GM12878 (cell line): ENCODE results near the gene SUPT4H1. TPM values are rescaled to one million over a fixed set of nuclear protein-coding genes. Genes with fewer than 3 reads are reported as not detected.
A peak's percentile ranks its signal among the peaks of the same experiment; 100 is the strongest.

Source experiments
- ATAC-seq: fragments of 200-7000 bp; cut with Tn5 transposase; 3 replicates; pipeline ENCODE4 v1.9.1; 2020; ENCODE audit warnings: mild to moderate bottlenecking, moderate library complexity
- BruUV-seq: library from RNA; stranded (reverse); fragments of 400-500 nt; replicated peaks from 2 replicates; lab custom pipeline; 2021; lab: Mats Ljungman, UMichigan
- CTCF ChIA-PET: fragments of 300-600 bp; sonication (Branson Sonifier 250); formaldehyde crosslinking; extraction: SDS; loops from one replicate; lab custom pipeline; 2021; ENCODE audit warnings: inconsistent platforms; lab: Yijun Ruan, JAX
- POLR2A ChIA-PET: fragments of 350-600 bp; formaldehyde crosslinking; extraction: SDS; loops from one replicate; lab custom pipeline; 2021; ENCODE audit warnings: inconsistent platforms; lab: Charles Lee
- RAD21 ChIA-PET: fragments of 300-600 bp; sonication (Branson Sonifier 250); formaldehyde crosslinking; loops from one replicate; lab custom pipeline; 2023; ENCODE audit warnings: antibody characterized with exemption; ENCODE audit not compliant: unreplicated experiment; lab: Charles Lee
- SMC1A ChIA-PET: fragments of 300-600 bp; sonication (Branson Sonifier 250); formaldehyde crosslinking; loops from one replicate; lab custom pipeline; 2023; ENCODE audit not compliant: unreplicated experiment, uncharacterized antibody; lab: Charles Lee
- DNase-seq: peaks from one replicate; pipeline ENCODE4 v3.0.0-alpha.2; 2011; ENCODE audit warnings: low read depth, low spot score
- FAIRE-seq: peaks from 3 replicates; lab custom pipeline; 2011; peaks lifted over from hg19 to GRCh38; lab: Jason Lieb, UNC
- H2AFZ ChIP-seq: 2 replicates; pipeline ENCODE4 v1.6.0; 2011; ENCODE audit warnings: low read depth, low read length, control low read depth; ENCODE audit not compliant: control insufficient read depth
- H3K27ac ChIP-seq: 2 replicates; pipeline ENCODE4 v1.5.1; 2011; ENCODE audit warnings: control low read depth; ENCODE audit not compliant: control insufficient read depth, insufficient read depth
- H3K27me3 ChIP-seq, 2 experiments: replicated peaks in 1 of 2; 2 replicates each; pipeline versions ENCODE4 v1.6.0 to v1.6.1; 2011; ENCODE audit warnings: low read length in 1 of 2; ENCODE audit not compliant: control insufficient read depth in 2 of 2, insufficient read depth in 2 of 2
- H3K36me3 ChIP-seq, 2 experiments: 2 replicates each; pipeline ENCODE4 v1.5.1; 2011; ENCODE audit warnings: low read length in 1 of 2; ENCODE audit not compliant: control insufficient read depth in 2 of 2, insufficient read depth in 2 of 2
- H3K4me1 ChIP-seq: 2 replicates; pipeline ENCODE4 v1.6.1; 2011; ENCODE audit warnings: mild to moderate bottlenecking, low read length, moderate library complexity, mixed read lengths; ENCODE audit not compliant: control insufficient read depth, insufficient read depth
- H3K4me2 ChIP-seq: 2 replicates; pipeline ENCODE4 v1.6.0; 2011; ENCODE audit warnings: control low read depth; ENCODE audit not compliant: control insufficient read depth, insufficient read depth
- H3K4me3 ChIP-seq: fragments of 200-600 bp; sonication (generic); 2 replicates; pipeline ENCODE4 v1.5.1; 2016
- H3K79me2 ChIP-seq: 2 replicates; pipeline ENCODE4 v1.6.0; 2011; ENCODE audit warnings: low read length; ENCODE audit not compliant: control insufficient read depth, insufficient read depth
- H3K9ac ChIP-seq: 2 replicates; pipeline ENCODE4 v1.8.0; 2011; ENCODE audit warnings: low read length, control low read depth, mixed read lengths; ENCODE audit not compliant: control insufficient read depth, insufficient read depth
- H3K9me3 ChIP-seq: replicated peaks from 3 replicates; pipeline ENCODE4 v1.5.1; 2011; ENCODE audit warnings: mild to moderate bottlenecking, low read length; ENCODE audit not compliant: control insufficient read depth, insufficient read depth
- H4K20me1 ChIP-seq: 2 replicates; pipeline ENCODE4 v1.6.0; 2011; ENCODE audit not compliant: control insufficient read depth, insufficient read depth
- ATF7 ChIP-seq: fragments of 450-650 bp; IDR thresholded peaks from 2 replicates; pipeline ENCODE4 v1.6.1; 2016; ENCODE audit warnings: low read depth, mild to moderate bottlenecking
- ESRRA ChIP-seq: IDR thresholded peaks from 2 replicates; pipeline ENCODE4 v1.6.1; 2012; ENCODE audit warnings: mild to moderate bottlenecking, low read length, improper control_type of control experiment
- FOXK2 ChIP-seq: fragments of 450-650 bp; IDR thresholded peaks from 2 replicates; pipeline ENCODE4 v1.6.1; 2017; ENCODE audit warnings: mild to moderate bottlenecking, moderate library complexity
- SIN3A ChIP-seq: IDR thresholded peaks from 2 replicates; pipeline ENCODE4 v1.6.1; 2012; ENCODE audit warnings: low read depth, low read length, improper control_type of control experiment
- SPI1 ChIP-seq: IDR thresholded peaks from 2 replicates; pipeline ENCODE4 v1.6.1; 2011; ENCODE audit warnings: low read depth, mild to moderate bottlenecking, low read length, moderate library complexity, borderline replicate concordance; ENCODE audit not compliant: insufficient read depth
- STAT3 ChIP-seq: IDR thresholded peaks from 2 replicates; pipeline ENCODE4 v1.6.1; 2011; ENCODE audit warnings: low read depth, low read length, improper control_type of control experiment
- ZNF622 ChIP-seq: fragments of 450-650 bp; IDR thresholded peaks from 2 replicates; pipeline ENCODE4 v1.6.1; 2017; ENCODE audit warnings: mild to moderate bottlenecking, inconsistent platforms
- ZZZ3 ChIP-seq: IDR thresholded peaks from 2 replicates; pipeline ENCODE4 v1.6.1; 2011; ENCODE audit warnings: low read depth; ENCODE audit not compliant: control insufficient read depth, insufficient read length
- WGBS: methylation state at CpG from one replicate; pipeline ENCODE4 v1.1.6; 2016; ENCODE audit warnings: low lambda C conversion rate; ENCODE audit not compliant: insufficient replicate concordance, insufficient coverage; ENCODE audit errors: missing lambda C conversion rate; 5-methylcytosine and 5-hydroxymethylcytosine counted together
- in situ Hi-C: fragments of 300-500 bp; cut with MboI; formaldehyde crosslinking; loops from 9 replicates; pipeline ENCODE4 v1.14.3; 2018; ENCODE audit warnings: mixed read lengths
- intact Hi-C: fragments of 100-400 bp; cut with micrococcal nuclease; formaldehyde crosslinking; loops from one replicate; pipeline ENCODE4 v1.14.2; 2022; ENCODE audit not compliant: unreplicated experiment
- polyA plus RNA-seq, 11 experiments: library from polyadenylated mRNA; depleted of rRNA in 4 of 11; unstranded in 6 of 11; stranded (reverse) in 5 of 11; fragments of >200 nt; fragmentation: Nextera tagmentation in 4 of 11; fragmentation: Illumina TruSeq in 1 of 11; extraction: Ambion mirVana in 4 of 11; extraction: Trizol in 1 of 11; gene quantifications; 1 replicate in 1 of 11; 2 replicates in 10 of 11; pipeline versions ENCODE4 v1.2.1 to v1.2.3, GENCODE V29; 2011 to 2016; ENCODE audit warnings: inconsistent platforms in 2 of 11, missing spikeins in 2 of 11, low read depth in 1 of 11
- total RNA-seq, 4 experiments: library from RNA; depleted of rRNA in 3 of 4; stranded (reverse); fragments of >200 nt in 3 of 4; fragmentation: Illumina TruSeq in 1 of 4; extraction: Trizol in 1 of 4; gene quantifications; 2 replicates each; pipeline versions ENCODE4 v1.2.1 to v1.2.3, GENCODE V29; 2013 to 2021
- TF ChIP-seq, protein P1 (sequence below): IDR thresholded peaks from 2 replicates; pipeline ENCODE4 v1.6.1; 2011; ENCODE audit warnings: borderline replicate concordance, low read depth, mild to moderate bottlenecking, moderate library complexity, mixed read lengths, low read length; ENCODE audit not compliant: insufficient read depth; ENCODE audit errors: extremely low read length
- TF ChIP-seq, protein P2 (sequence below): fragments of 450-650 bp; IDR thresholded peaks from 2 replicates; pipeline ENCODE4 v1.6.1; 2017; ENCODE audit warnings: mild to moderate bottlenecking
- TF ChIP-seq, protein P3 (sequence below): fragments of 450-650 bp; IDR thresholded peaks from 2 replicates; pipeline ENCODE4 v1.6.1; 2018; ENCODE audit warnings: borderline replicate concordance, mild to moderate bottlenecking; ENCODE audit not compliant: partially characterized antibody

The SUPT4H1 gene
- total and polyA plus RNA-seq, 10 of the 15 experiments (the other 5 are each of a cell fraction or from before 2014, with no cell fraction given), result 83.8 to 293 (median 128) TPM

DNA sequence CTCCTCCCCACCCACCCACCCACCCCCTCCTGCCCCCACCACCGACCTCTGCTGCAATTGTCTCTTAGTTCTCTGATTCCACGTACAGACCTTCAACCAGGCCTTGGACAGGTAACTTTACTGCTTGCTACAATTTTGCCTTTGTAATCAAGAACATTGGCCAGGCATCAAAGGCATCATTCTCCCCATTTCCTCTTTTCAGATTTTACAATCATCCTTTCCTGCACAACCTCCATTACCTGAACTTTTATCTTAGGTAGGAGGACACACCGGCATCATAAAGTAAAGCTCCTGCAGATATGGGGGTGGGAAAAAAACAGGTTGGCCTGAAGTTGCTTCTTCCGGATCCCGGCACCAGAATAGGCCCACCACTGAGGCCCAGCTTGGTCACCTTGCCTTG, 25.7 kb upstream of the SUPT4H1 start:
- in situ Hi-C loops (no loop called here), intact Hi-C loops (no loop called here)
- BruUV-seq, result no TSS peak
- TF ChIP-seq, protein P1, sequence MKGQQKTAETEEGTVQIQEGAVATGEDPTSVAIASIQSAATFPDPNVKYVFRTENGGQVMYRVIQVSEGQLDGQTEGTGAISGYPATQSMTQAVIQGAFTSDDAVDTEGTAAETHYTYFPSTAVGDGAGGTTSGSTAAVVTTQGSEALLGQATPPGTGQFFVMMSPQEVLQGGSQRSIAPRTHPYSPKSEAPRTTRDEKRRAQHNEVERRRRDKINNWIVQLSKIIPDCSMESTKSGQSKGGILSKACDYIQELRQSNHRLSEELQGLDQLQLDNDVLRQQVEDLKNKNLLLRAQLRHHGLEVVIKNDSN, result no peak
- TF ChIP-seq SPI1 (peak; percentile 68; the same call in 1 of the 2 replicates), SIN3A (no peak)
- H3K9ac ChIP-seq, result no peak overlapping the region
- no peak overlapping the region for H2AFZ ChIP-seq
- ChIA-PET CTCF (interaction anchor here (1.2 to 2.9 kb wide), 2 partner anchors 40 to 128 kb away, joined by 3 to 17 read pairs; partner anchors contain the start of gene RNF43), POLR2A (no interaction called here), SMC1A (interaction anchor here (1.6 to 7.5 kb wide), 2 partner anchors 13 to 38 kb away, joined by 5 to 74 read pairs; partner anchors contain the start of gene RNF43), RAD21 (interaction anchor here (1.2 to 8.4 kb wide), 2 partner anchors 33 to 38 kb away, joined by 3 to 70 read pairs; partner anchors contain the start of gene RNF43)
- H3K4me3 ChIP-seq, result no peak overlapping the region
- H3K79me2 ChIP-seq, result peaks cover 2% of the 10 kb centered on the region; the same call in 1 of the 2 replicates
- no peak overlapping the region for H3K27ac ChIP-seq
- ATAC-seq, result no peak
- H3K27me3 ChIP-seq, result no peaks in the 10 kb centered on the region
- FAIRE-seq, result no peak
- H3K4me1 ChIP-seq, result peaks cover 8% of the 10 kb centered on the region
- WGBS, result 81% methylated on average over 5 of the region's 5 CpGs
- no peak for DNase-seq
- H3K9me3 ChIP-seq, result no peaks in the 10 kb centered on the region
- H3K36me3 ChIP-seq, result no peaks in the 10 kb centered on the region; a peak in 1 of 4 replicates
- no peak overlapping the region for H3K4me2 ChIP-seq
- no peaks in the 10 kb centered on the region for H4K20me1 ChIP-seq

DNA sequence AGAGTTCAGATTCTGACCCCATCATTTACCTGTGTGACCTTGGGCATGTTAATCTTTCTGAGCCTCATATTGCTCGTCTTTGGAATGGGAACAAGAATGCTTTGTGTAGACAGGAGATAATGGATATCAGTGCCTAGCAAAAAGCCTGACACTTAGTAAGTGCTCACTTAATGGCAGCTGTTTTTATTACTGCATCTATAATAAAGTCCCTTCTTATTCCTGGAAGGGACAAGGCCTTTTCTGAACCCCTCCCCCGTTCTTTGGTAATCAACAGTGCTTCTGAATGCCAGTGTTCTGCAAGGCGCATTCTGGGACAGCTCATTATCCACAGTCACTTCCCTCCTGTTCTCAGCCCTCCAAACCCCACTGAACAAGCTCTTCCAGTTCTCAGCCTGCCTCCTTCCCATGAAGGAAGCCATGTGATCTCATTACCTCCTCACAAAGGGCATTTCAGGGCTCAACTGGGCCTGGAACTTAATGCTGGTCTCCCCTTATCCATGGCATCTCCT, 25.1 kb upstream of the SUPT4H1 start:
- FAIRE-seq (no peak), ATAC-seq (no peak)
- CTCF ChIA-PET, result interaction anchor here (1.1 to 2.9 kb wide), 2 partner anchors 14 to 40 kb away, joined by 3 to 17 read pairs; partner anchors contain the start of gene RNF43
- no peak for TF ChIP-seq FOXK2
- no peak for TF ChIP-seq ESRRA
- no peak for TF ChIP-seq ZZZ3
- TF ChIP-seq STAT3, result no peak
- no peak for TF ChIP-seq ATF7
- TF ChIP-seq, protein P2, sequence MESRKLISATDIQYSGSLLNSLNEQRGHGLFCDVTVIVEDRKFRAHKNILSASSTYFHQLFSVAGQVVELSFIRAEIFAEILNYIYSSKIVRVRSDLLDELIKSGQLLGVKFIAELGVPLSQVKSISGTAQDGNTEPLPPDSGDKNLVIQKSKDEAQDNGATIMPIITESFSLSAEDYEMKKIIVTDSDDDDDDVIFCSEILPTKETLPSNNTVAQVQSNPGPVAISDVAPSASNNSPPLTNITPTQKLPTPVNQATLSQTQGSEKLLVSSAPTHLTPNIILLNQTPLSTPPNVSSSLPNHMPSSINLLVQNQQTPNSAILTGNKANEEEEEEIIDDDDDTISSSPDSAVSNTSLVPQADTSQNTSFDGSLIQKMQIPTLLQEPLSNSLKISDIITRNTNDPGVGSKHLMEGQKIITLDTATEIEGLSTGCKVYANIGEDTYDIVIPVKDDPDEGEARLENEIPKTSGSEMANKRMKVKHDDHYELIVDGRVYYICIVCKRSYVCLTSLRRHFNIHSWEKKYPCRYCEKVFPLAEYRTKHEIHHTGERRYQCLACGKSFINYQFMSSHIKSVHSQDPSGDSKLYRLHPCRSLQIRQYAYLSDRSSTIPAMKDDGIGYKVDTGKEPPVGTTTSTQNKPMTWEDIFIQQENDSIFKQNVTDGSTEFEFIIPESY, result no peak
- no peak for TF ChIP-seq ZNF622
- TF ChIP-seq, protein P3, sequence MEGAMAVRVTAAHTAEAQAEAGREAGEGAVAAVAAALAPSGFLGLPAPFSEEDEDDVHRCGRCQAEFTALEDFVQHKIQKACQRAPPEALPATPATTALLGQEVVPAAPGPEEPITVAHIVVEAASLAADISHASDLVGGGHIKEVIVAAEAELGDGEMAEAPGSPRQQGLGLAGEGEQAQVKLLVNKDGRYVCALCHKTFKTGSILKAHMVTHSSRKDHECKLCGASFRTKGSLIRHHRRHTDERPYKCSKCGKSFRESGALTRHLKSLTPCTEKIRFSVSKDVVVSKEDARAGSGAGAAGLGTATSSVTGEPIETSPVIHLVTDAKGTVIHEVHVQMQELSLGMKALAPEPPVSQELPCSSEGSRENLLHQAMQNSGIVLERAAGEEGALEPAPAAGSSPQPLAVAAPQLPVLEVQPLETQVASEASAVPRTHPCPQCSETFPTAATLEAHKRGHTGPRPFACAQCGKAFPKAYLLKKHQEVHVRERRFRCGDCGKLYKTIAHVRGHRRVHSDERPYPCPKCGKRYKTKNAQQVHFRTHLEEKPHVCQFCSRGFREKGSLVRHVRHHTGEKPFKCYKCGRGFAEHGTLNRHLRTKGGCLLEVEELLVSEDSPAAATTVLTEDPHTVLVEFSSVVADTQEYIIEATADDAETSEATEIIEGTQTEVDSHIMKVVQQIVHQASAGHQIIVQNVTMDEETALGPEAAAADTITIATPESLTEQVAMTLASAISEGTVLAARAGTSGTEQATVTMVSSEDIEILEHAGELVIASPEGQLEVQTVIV, result no peak

More for the DNA sequence above, 25.1 kb upstream of the SUPT4H1 start:
- no peak overlapping the region for H3K4me3 ChIP-seq
- H3K36me3 ChIP-seq, result no peaks in the 10 kb centered on the region; a peak in 1 of 4 replicates
- 49% methylated on average over 3 of the region's 3 CpGs for WGBS
- H3K4me2 ChIP-seq, result no peak overlapping the region
- no peaks in the 10 kb centered on the region for H3K9me3 ChIP-seq
- peaks cover 2% of the 10 kb centered on the region; the same call in 1 of the 2 replicates for H3K79me2 ChIP-seq
- in situ Hi-C loops (no loop called here), intact Hi-C loops (no loop called here)
- H3K4me1 ChIP-seq, result peaks cover 5% of the 10 kb centered on the region; the same call in 1 of the 2 replicates
- no peak overlapping the region for H3K27ac ChIP-seq
- no TSS peak for BruUV-seq
- H2AFZ ChIP-seq, result no peak overlapping the region
- no peaks in the 10 kb centered on the region for H4K20me1 ChIP-seq
- no peaks in the 10 kb centered on the region for H3K27me3 ChIP-seq
- H3K9ac ChIP-seq, result no peak overlapping the region
- ChIA-PET POLR2A (no interaction called here), SMC1A (interaction anchor here (1.1 to 1.6 kb wide), 3 partner anchors 13 to 49 kb away, joined by 3 to 5 read pairs (median 3); no protein-coding TSS in a partner anchor), RAD21 (interaction anchor here (1.2 to 1.4 kb wide), 4 partner anchors 12 to 60 kb away, joined by 3 to 4 read pairs (median 3); no protein-coding TSS in a partner anchor)
- no peak for DNase-seq
